Smooth muscle cell (in vitro differentiated cells): ENCODE measurements around the gene ERCC6. TPM values are rescaled to one million over a fixed set of nuclear protein-coding genes. Genes with fewer than 3 reads are reported as not detected.

Experiments used
- DNase-seq: peaks from one replicate; lab custom pipeline; 2025; ENCODE audit not compliant: unreplicated experiment; lab: John Stamatoyannopoulos, UW
- H2AFZ ChIP-seq: fragments of 200-600 bp; sonication (generic); 2 replicates; pipeline ENCODE4 v1.6.0; 2016; ENCODE audit warnings: antibody characterized with exemption, low read depth, mild to moderate bottlenecking
- H3F3A ChIP-seq: fragments of 200-600 bp; sonication (generic); 2 replicates; pipeline ENCODE4 v1.6.0; 2017; ENCODE audit warnings: antibody characterized with exemption, low read depth
- H3K27ac ChIP-seq: fragments of 200-600 bp; sonication (generic); 2 replicates; pipeline ENCODE4 v1.5.1; 2016; ENCODE audit warnings: low read depth, mild to moderate bottlenecking
- H3K27me3 ChIP-seq: fragments of 200-600 bp; sonication (generic); 2 replicates; pipeline ENCODE4 v1.6.1; 2016; ENCODE audit warnings: low read depth, mild to moderate bottlenecking
- H3K36me3 ChIP-seq: fragments of 200-600 bp; sonication (generic); 2 replicates; pipeline ENCODE4 v1.5.1; 2016; ENCODE audit warnings: low read depth
- H3K4me1 ChIP-seq: fragments of 200-600 bp; sonication (generic); 2 replicates; pipeline ENCODE4 v1.5.1; 2016; ENCODE audit warnings: low read depth
- H3K4me2 ChIP-seq: fragments of 200-600 bp; sonication (generic); 2 replicates; pipeline ENCODE4 v1.6.0; 2016; ENCODE audit warnings: mild to moderate bottlenecking
- H3K4me3 ChIP-seq: fragments of 200-600 bp; sonication (generic); 2 replicates; pipeline ENCODE4 v1.5.1; 2016; ENCODE audit warnings: mild to moderate bottlenecking
- H3K79me2 ChIP-seq: fragments of 200-600 bp; sonication (generic); 2 replicates; pipeline ENCODE4 v1.6.0; 2016; ENCODE audit warnings: low read depth, mild to moderate bottlenecking
- H3K9ac ChIP-seq: fragments of 200-600 bp; sonication (generic); 2 replicates; pipeline ENCODE4 v1.6.0; 2016; ENCODE audit warnings: low read depth
- H3K9me3 ChIP-seq: fragments of 200-600 bp; sonication (generic); replicated peaks from 2 replicates; pipeline ENCODE4 v1.5.1; 2016; ENCODE audit warnings: low read depth
- H4K20me1 ChIP-seq: fragments of 200-600 bp; sonication (generic); 2 replicates; pipeline ENCODE4 v1.6.0; 2016; ENCODE audit warnings: low read depth
- WGBS: methylation state at CpG from one replicate; pipeline ENCODE4 v1.1.7; 2016; ENCODE audit warnings: low lambda C conversion rate; 5-methylcytosine and 5-hydroxymethylcytosine counted together
- polyA plus RNA-seq: library from polyadenylated mRNA; unstranded; fragments of >200 nt; fragmentation: Nextera tagmentation; extraction: Ambion mirVana; gene quantifications from 2 replicates; pipeline ENCODE4 v1.2.1, GENCODE V29; 2016
- total RNA-seq: library from RNA; depleted of rRNA; stranded (reverse); fragments of >200 nt; gene quantifications from 2 replicates; pipeline ENCODE4 v1.2.3, GENCODE V29; 2014
- TF ChIP-seq, protein P1 (sequence below): fragments of 200-600 bp; sonication (generic); IDR thresholded peaks from 2 replicates; pipeline ENCODE4 v1.5.1; 2017; ENCODE audit warnings: borderline replicate concordance, mild to moderate bottlenecking, antibody characterized with exemption; ENCODE audit not compliant: insufficient read depth, poor library complexity, severe bottlenecking

ERCC6 gene
- total and polyA plus RNA-seq, 2 experiments from 2014 or later, result 7.2 to 14.9 TPM

DNA sequence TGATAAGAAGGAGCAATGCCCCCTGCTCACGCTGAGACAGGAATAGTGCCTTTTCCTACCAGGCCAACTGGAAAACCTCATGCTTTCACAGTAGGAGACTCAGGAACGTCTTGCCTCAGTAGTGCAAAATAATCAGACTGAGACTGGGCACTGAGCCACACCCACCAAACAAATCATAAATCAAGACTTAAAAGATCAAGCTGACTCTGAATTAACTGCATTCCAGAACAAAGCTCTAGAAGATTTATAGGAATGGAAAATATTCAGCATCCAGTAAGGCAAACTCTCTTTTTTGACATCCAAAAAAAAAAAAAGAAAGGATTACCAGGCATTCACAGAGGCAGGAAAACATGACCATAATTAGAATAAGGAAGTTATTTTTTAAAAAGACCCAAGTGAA is 40.7 kb upstream of the ERCC6 start:
- H3K79me2 ChIP-seq, result no peaks in the 10 kb centered on the region
- H3K36me3 ChIP-seq, result no peaks in the 10 kb centered on the region
- no peak for DNase-seq
- H4K20me1 ChIP-seq, result no peaks in the 10 kb centered on the region
- no peak overlapping the region for H3K9ac ChIP-seq
- no peak overlapping the region for H3K4me2 ChIP-seq
- no peaks in the 10 kb centered on the region for H3F3A ChIP-seq
- no peaks in the 10 kb centered on the region for H3K9me3 ChIP-seq
- no peaks in the 10 kb centered on the region for H3K4me1 ChIP-seq
- TF ChIP-seq, protein P1, sequence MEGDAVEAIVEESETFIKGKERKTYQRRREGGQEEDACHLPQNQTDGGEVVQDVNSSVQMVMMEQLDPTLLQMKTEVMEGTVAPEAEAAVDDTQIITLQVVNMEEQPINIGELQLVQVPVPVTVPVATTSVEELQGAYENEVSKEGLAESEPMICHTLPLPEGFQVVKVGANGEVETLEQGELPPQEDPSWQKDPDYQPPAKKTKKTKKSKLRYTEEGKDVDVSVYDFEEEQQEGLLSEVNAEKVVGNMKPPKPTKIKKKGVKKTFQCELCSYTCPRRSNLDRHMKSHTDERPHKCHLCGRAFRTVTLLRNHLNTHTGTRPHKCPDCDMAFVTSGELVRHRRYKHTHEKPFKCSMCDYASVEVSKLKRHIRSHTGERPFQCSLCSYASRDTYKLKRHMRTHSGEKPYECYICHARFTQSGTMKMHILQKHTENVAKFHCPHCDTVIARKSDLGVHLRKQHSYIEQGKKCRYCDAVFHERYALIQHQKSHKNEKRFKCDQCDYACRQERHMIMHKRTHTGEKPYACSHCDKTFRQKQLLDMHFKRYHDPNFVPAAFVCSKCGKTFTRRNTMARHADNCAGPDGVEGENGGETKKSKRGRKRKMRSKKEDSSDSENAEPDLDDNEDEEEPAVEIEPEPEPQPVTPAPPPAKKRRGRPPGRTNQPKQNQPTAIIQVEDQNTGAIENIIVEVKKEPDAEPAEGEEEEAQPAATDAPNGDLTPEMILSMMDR, result no peak
- no peak overlapping the region for H3K4me3 ChIP-seq
- H3K27me3 ChIP-seq, result no peaks in the 10 kb centered on the region
- 32% methylated on average over 2 of the region's 2 CpGs for WGBS
- no peak overlapping the region for H3K27ac ChIP-seq
- no peak overlapping the region for H2AFZ ChIP-seq

DNA sequence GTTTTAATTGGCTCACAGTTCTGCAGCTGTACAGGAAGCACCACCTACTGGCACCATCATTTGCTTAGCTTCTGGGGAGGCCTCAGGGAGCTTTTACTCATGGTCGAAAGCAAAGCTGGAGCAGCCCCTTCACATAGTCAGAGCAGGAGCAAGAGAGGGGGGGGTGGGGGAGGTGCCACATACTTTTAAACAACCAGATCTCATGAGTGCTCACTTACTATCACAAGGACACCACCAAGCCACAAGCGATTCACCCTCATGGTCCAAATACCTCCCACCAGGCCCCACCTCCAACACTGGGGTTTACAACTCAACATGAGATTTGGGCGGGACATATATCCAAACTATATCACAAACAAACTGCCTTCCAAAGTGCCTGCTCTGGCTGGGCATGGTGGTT is 39.5 kb upstream of the ERCC6 start:
- Histone ChIP-seq H3K4me1 (no peaks in the 10 kb centered on the region), H3K36me3 (no peaks in the 10 kb centered on the region), H2AFZ (no peak overlapping the region), H4K20me1 (no peaks in the 10 kb centered on the region), H3K79me2 (no peaks in the 10 kb centered on the region), H3K27ac (no peak overlapping the region), H3K9ac (no peak overlapping the region), H3K9me3 (no peaks in the 10 kb centered on the region), H3K4me3 (no peak overlapping the region), H3K4me2 (no peak overlapping the region), H3K27me3 (no peaks in the 10 kb centered on the region), H3F3A (no peaks in the 10 kb centered on the region)
- 97% methylated on average over 3 of the region's 3 CpGs for WGBS
- DNase-seq, result no peak
- TF ChIP-seq, protein P1, result no peak

DNA sequence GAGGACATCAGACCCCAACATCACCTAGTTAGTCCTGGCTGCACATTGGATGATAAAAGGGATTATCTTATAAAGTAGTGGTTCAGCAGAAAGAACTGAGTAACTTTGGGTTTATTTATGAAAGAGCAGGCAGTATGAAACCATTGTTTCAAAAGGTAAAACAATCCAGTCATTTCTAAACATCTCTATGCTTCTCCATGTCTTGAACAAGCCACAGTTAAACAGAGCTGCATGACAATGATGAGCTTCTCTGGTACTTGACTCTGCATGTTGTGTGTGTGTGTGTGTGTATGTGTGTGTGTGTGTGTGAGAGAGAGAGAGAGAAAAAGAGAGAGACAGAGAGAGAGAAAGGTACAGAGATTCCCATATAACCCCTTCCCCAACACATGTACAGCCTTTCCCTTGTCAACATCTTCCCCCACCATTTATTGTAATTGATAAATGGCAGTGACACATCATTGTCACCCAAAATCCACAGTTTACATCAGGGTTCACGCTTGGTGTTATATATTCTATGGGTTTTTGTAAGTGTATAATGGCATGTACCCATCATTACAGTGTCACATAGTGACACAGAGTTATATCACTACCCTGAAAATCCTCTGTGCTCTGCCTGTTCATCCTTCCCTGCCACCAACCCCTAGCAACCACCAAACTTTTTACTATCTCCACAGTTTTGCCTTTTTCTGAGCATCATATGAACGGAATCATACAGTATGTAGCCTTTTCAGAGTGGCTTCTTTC is 38.4 kb upstream of the ERCC6 start:
- WGBS, result 81% methylated on average over 2 of the region's 2 CpGs
- Histone ChIP-seq H3K27ac (no peak overlapping the region), H3K4me3 (no peak overlapping the region), H3K79me2 (no peaks in the 10 kb centered on the region), H3F3A (no peaks in the 10 kb centered on the region), H3K9ac (no peak overlapping the region), H4K20me1 (no peaks in the 10 kb centered on the region), H3K27me3 (no peaks in the 10 kb centered on the region), H3K36me3 (no peaks in the 10 kb centered on the region), H3K4me2 (no peak overlapping the region), H2AFZ (no peak overlapping the region), H3K9me3 (no peaks in the 10 kb centered on the region), H3K4me1 (no peaks in the 10 kb centered on the region)
- TF ChIP-seq, protein P1, result no peak
- no peak for DNase-seq
